Peyer's patch (tissue), 4 donors: ENCODE measurements around the gene GAS7.

Experiments
- CTCF ChIP-seq, 6 experiments: fragments of 450-650 bp in 4 of 6; fragments of 200-600 bp in 2 of 6; sonication (generic) in 1 of 6; IDR thresholded peaks; one replicate each; pipeline ENCODE4 v1.5.1; 2017 to 2019; ENCODE audit warnings: antibody characterized with exemption in 6 of 6, mild to moderate bottlenecking in 3 of 6, moderate library complexity in 1 of 6
- POLR2A ChIP-seq, 2 donors: fragments of 450-650 bp; IDR thresholded peaks; one replicate each; pipeline ENCODE4 v1.5.1; 2017; ENCODE audit warnings: antibody characterized with exemption in 2 of 2, mild to moderate bottlenecking in 2 of 2, moderate library complexity in 2 of 2

DNA sequence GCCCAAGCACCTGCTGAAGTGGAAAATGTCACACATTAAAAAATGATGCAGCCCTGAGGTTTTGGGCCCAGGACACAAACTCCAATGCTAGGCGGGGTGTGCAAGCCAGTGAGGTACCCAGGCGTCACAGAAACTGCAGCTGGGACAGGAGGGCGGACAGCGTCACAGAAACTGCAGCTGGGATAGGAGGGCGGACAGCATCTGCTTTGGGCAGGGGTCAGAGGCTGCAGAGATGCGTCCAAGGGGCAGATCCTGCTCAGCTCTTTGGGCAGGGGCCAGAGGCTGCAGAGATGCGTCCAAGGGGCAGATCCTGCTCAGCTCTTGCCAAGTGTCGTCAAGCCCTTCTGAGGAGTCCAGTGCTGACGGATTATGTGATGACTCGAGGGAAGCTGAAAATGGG is 249.5 kb downstream of the GAS7 start:
- TF ChIP-seq CTCF (IDR thresholded peaks at IDR 0.05), result no peak
- TF ChIP-seq POLR2A (IDR thresholded peaks at IDR 0.05), result no peak
